Measurements from ENCODE around the gene SEMA3D.

SEMA3D gene

DNA sequence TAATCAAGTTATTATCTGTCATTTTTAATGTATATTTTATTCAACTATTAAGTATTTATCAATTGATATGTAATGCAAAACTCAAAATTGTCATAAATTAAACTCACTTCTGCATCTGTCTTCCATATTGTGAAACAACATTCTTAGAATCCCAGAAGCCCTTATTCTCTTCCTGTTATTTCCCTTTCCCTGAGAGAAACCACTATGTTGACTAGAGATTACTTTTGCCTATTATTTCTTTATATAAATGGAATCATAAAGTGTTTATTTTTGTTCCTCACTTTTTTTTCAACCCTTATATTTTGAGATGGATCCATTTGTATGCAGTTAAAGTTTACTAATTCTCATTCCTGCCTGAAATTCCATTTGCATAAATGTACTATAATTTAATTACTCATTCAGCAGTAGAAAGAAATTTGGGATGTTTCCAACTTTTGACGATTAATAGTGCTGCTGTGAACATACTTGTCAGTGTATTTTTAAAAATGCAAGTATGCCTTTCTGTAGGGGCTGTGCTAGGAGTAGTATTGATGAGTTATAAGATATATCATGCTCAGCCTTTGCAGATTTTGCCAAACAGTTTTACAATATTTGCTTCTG is 211.2 kb downstream of the SEMA3D start:
- DNase-seq: no peak

DNA sequence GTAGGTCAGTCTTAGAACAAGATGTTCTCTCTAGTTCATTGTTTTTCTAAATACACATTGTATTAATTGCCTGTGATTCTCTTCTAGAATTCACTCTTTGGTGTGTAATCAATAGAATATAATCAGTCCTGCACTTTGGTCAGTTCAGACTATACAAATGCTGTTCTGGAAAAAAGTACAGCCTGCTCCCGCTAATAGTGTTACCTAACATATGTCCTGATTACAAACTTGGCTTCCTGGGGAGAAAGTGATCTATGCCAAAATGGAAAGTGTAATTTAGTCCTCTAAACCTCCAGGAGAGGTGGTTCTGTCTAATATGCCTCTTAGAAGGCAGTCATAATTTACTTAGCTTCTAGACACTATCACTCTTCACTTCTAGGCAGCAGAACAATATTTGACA is 215.5 kb downstream of the SEMA3D start:
- no peak for DNase-seq

DNA sequence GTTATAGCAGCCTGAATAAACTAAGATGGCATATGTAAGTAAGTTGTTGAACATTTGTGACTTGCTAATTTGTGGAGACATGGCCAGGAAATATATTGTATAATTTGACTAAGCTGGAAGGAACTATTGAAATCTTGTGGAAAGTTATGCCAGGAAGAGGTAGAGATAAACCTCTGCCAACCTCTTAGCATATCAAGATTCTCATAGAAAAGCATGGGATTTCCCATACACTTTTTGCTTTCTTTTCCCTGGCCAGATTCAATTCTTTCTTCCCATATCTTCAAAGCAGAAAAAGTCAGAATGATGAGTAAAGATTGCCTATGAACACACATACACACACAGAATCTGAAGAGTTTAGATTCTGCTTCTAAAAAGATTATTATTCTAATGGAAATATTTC is 216.2 kb downstream of the SEMA3D start:
- DNase-seq: no peak

DNA sequence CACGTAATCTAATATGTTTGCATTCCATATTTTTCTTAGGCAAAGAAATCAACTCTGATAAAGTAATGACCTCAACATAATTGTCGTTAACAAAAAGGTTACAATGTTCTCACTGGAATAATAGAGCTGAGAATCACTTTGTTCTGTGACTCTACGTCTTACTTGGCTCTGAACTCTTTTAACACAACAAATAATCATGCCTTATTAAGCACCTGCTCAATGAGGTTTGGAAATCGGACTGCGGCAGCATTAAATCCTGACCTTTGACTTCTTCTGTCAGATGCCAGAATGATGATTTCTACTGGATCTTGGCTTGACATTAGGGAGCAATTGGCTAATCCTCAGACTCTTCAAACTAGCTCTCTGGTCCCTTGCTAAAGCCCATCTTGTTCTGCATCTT is 233.6 kb downstream of the SEMA3D start:
- no peak for DNase-seq

DNA sequence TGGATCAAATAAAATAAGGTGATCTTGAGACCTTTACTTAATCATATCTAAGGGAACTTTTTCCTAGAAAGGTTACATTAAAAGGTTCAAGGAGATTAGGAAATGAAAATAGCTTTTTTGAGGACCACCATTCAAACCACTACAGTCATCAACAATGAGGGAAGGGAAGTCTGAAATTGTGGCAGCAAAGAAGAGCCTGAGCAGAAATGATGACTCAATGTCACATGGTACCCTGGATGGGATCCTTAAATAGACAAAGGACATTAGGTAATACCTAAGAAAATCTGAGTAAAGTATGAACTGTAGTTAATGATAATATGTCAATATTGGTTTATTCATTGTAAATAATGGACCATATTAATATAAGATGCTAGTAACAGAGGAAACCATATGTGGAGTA is 236.0 kb downstream of the SEMA3D start:
- no peak for DNase-seq

DNA sequence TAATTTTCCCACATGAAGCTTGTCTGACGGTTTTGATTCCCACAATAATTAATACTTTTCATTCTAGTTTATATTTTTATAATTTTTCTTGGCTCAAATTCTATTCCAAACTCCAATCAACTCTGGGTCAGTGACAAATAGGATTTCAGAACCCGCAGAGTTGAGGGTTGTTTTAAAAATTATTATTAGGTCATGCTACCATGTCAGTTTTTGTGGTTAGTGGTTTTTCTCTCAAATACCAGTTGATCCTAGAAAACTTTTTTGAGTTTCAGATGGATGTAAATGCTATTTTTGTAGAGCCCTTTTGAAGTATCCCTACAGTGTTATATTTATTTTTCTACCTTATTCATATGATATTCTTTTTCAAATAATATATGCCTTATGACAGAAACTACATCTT is 237.4 kb downstream of the SEMA3D start:
- no peak for DNase-seq

DNA sequence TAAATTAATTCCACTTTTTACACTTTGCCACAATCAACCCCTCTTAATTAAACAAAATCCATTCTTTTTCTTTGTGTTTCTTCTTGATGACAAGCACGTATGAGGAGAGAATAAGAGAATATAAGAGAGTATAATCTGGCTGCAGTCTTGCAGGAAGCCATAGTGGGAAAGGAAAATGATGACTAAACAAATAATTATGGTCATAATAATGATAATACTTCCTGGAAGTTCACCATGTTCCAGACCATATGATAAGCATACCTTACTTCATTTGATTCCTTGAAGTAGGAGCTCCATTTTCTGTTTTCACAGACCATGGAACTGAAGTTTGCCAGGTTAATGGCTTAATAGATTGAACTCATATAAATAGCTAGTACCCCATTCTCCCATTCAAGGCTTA is 237.8 kb downstream of the SEMA3D start:
- no peak for DNase-seq

DNA sequence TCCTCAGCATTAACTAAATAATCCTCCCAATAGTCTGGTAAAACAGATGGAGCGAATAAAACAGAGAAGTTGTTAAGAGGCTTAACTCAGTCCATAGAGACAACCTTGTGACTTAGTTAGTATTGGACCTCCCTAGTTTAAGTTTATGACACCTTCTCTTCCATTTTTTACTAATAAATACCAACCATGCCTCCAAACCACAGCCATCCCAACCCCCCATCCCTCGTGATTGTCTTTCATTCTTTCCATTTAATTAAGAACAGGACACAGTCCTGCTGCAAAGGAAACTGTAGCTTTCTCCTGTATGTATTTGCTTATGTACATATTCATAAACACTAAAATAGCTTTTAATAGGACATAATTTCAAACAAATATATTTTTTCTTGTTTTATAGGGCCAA is 238.2 kb downstream of the SEMA3D start:
- no peak for DNase-seq

DNA sequence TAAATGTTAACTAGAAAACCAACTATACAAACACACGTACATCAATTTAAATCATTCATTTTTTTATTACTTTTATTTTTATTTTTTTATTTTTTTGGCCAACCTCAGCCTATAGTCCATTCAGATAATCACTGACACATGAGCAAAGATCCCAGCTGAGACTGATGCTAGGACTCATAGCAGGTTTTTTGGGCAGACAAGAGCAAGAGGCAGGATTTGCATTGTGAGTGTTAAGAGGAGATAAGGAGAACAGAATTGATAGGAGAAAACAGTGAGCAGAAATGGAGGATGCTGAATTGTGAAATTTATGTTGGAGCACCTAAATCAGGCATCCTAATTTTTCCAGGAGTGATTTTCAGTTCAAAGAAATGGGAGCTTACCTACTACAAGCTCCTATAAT is 240.3 kb downstream of the SEMA3D start:
- no peak for DNase-seq

Data from NCI-H1694 treated with DMSO at 0.1 percent for 48 hours (cell line).